IMR-90 (cell line): ENCODE data around the gene DEUP1. TPM values are rescaled to one million over a fixed set of nuclear protein-coding genes. Genes with fewer than 3 reads are reported as not detected.

Experiments
- ATAC-seq: fragments of 200-7000 bp; cut with Tn5 transposase; 2 replicates; pipeline ENCODE4 v1.9.1; 2020; ENCODE audit warnings: low read depth, mild to moderate bottlenecking, moderate library complexity
- BruUV-seq: library from RNA; stranded (reverse); fragments of 400-500 nt; replicated peaks from 2 replicates; lab custom pipeline; 2021; lab: Mats Ljungman, UMichigan
- CTCF ChIA-PET: fragments of 300-600 bp; formaldehyde crosslinking; extraction: SDS; loops from one replicate; lab custom pipeline; 2021; ENCODE audit warnings: antibody characterized with exemption; lab: Yijun Ruan, JAX
- POLR2A ChIA-PET: fragments of 300-600 bp; sonication (Branson Sonifier 250); formaldehyde crosslinking; loops from one replicate; lab custom pipeline; 2022; ENCODE audit warnings: antibody characterized with exemption; ENCODE audit not compliant: unreplicated experiment; lab: Charles Lee
- DNase-seq: peaks from one replicate; pipeline ENCODE4 v3.0.0; 2013
- H2AFZ ChIP-seq: replicated peaks from 2 replicates; pipeline ENCODE3; 2013; ENCODE audit warnings: low read length, mild to moderate bottlenecking; ENCODE audit not compliant: poor library complexity
- H2AK5ac ChIP-seq: 2 replicates; pipeline ENCODE4 v1.6.1; 2013; ENCODE audit warnings: low read depth, low read length, inconsistent platforms
- H2AK9ac ChIP-seq: replicated peaks from 2 replicates; pipeline ENCODE3; 2013; ENCODE audit warnings: mild to moderate bottlenecking, low read depth, low read length, moderate library complexity; ENCODE audit not compliant: poor library complexity
- H2BK120ac ChIP-seq: 2 replicates; pipeline ENCODE4 v1.6.1; 2013; ENCODE audit warnings: low read depth, low read length, inconsistent platforms
- H2BK15ac ChIP-seq: 3 replicates; pipeline ENCODE4 v1.6.1; 2013; ENCODE audit warnings: low read depth, low read length, inconsistent platforms
- H2BK20ac ChIP-seq: 2 replicates; pipeline ENCODE4 v1.6.1; 2013; ENCODE audit warnings: low read depth, mild to moderate bottlenecking, inconsistent platforms, low read length, moderate library complexity
- H2BK5ac ChIP-seq: 2 replicates; pipeline ENCODE4 v1.6.1; 2013; ENCODE audit warnings: mild to moderate bottlenecking, low read depth, low read length, inconsistent platforms; ENCODE audit not compliant: poor library complexity, severe bottlenecking
- H3K14ac ChIP-seq: replicated peaks from 2 replicates; pipeline ENCODE4 v1.6.1; 2013; ENCODE audit warnings: low read depth, low read length, inconsistent platforms
- H3K18ac ChIP-seq: 2 replicates; pipeline ENCODE4 v1.6.1; 2013; ENCODE audit warnings: low read depth, low read length, control low read depth
- H3K23ac ChIP-seq: 2 replicates; pipeline ENCODE4 v1.6.1; 2013; ENCODE audit warnings: low read depth, low read length, inconsistent platforms
- H3K27ac ChIP-seq: 2 replicates; pipeline ENCODE4 v1.5.1; 2013; ENCODE audit warnings: mild to moderate bottlenecking, control low read depth, low read length; ENCODE audit not compliant: insufficient read depth
- H3K27me3 ChIP-seq: 2 replicates; pipeline ENCODE4 v1.6.1; 2013; ENCODE audit warnings: low read length; ENCODE audit not compliant: control insufficient read depth, insufficient read depth
- H3K36me3 ChIP-seq: 2 replicates; pipeline ENCODE4 v1.6.1; 2013; ENCODE audit warnings: low read length, mixed read lengths; ENCODE audit not compliant: control insufficient read depth, insufficient read depth
- H3K4ac ChIP-seq: 2 replicates; pipeline ENCODE4 v1.6.1; 2013; ENCODE audit warnings: low read depth, low read length, inconsistent platforms
- H3K4me1 ChIP-seq: 2 replicates; pipeline ENCODE4 v1.6.1; 2013; ENCODE audit warnings: low read length, mixed read lengths; ENCODE audit not compliant: control insufficient read depth, insufficient read depth
- H3K4me2 ChIP-seq: 2 replicates; pipeline ENCODE4 v1.6.1; 2013; ENCODE audit warnings: low read depth, mild to moderate bottlenecking, control low read depth, low read length, moderate library complexity
- H3K4me3 ChIP-seq: 2 replicates; pipeline ENCODE4 v1.5.1; 2013; ENCODE audit warnings: low read depth, mild to moderate bottlenecking, control low read depth, low read length, moderate library complexity; ENCODE audit not compliant: insufficient read depth
- H3K56ac ChIP-seq: 2 replicates; pipeline ENCODE4 v1.6.1; 2013; ENCODE audit warnings: low read length, inconsistent platforms; ENCODE audit not compliant: insufficient read depth; ENCODE audit errors: extremely low read depth
- H3K79me1 ChIP-seq, 2 experiments: 2 replicates each; pipeline ENCODE4 v1.6.1; 2013; ENCODE audit warnings: low read length in 2 of 2, inconsistent platforms in 1 of 2, low read depth in 1 of 2
- H3K9ac ChIP-seq: 2 replicates; pipeline ENCODE4 v1.6.1; 2013; ENCODE audit warnings: low read depth, low read length, control low read depth
- H3K9me1 ChIP-seq: 2 replicates; pipeline ENCODE4 v1.6.1; 2013; ENCODE audit warnings: low read length, inconsistent platforms; ENCODE audit not compliant: insufficient read depth
- H3K9me3 ChIP-seq: 2 replicates; pipeline ENCODE4 v1.6.1; 2013; ENCODE audit warnings: low read length; ENCODE audit not compliant: control insufficient read depth, insufficient read depth
- H4K20me1 ChIP-seq: 2 replicates; pipeline ENCODE4 v1.6.1; 2013; ENCODE audit warnings: low read length, inconsistent platforms; ENCODE audit not compliant: insufficient read depth
- H4K5ac ChIP-seq: 2 replicates; pipeline ENCODE4 v1.6.1; 2013; ENCODE audit warnings: mild to moderate bottlenecking, low read depth, low read length, control low read depth
- H4K8ac ChIP-seq, 2 experiments: 2 replicates each; pipeline ENCODE4 v1.6.1; 2013; ENCODE audit warnings: low read depth in 2 of 2, low read length in 2 of 2, control low read depth in 1 of 2, inconsistent platforms in 1 of 2
- H4K91ac ChIP-seq: 2 replicates; pipeline ENCODE4 v1.6.1; 2013; ENCODE audit warnings: low read depth, low read length, inconsistent platforms; ENCODE audit not compliant: insufficient read depth
- CEBPB ChIP-seq: IDR thresholded peaks from 2 replicates; pipeline ENCODE4 v1.6.1; 2012; ENCODE audit warnings: low read depth, low read length, improper control_type of control experiment
- MAFK ChIP-seq: IDR thresholded peaks from 2 replicates; pipeline ENCODE4 v1.6.1; 2012; ENCODE audit warnings: low read depth, low read length, improper control_type of control experiment
- MAZ ChIP-seq: IDR thresholded peaks from 2 replicates; pipeline ENCODE4 v1.6.1; 2012; ENCODE audit warnings: low read depth, mild to moderate bottlenecking, low read length, improper control_type of control experiment, moderate library complexity, borderline replicate concordance
- MXI1 ChIP-seq: IDR thresholded peaks from 2 replicates; pipeline ENCODE4 v1.6.1; 2012; ENCODE audit warnings: low read depth, mild to moderate bottlenecking, low read length, moderate library complexity, borderline replicate concordance
- NFE2L2 ChIP-seq: fragments of 150-350 bp; IDR thresholded peaks from 2 replicates; pipeline ENCODE4 v1.6.1; 2016; ENCODE audit warnings: low read depth, mild to moderate bottlenecking, low read length
- RAD21 ChIP-seq: IDR thresholded peaks from 2 replicates; pipeline ENCODE4 v1.6.1; 2012; ENCODE audit warnings: low read length, improper control_type of control experiment
- RCOR1 ChIP-seq: IDR thresholded peaks from 2 replicates; pipeline ENCODE4 v1.6.1; 2012; ENCODE audit warnings: mild to moderate bottlenecking, low read length, improper control_type of control experiment; ENCODE audit not compliant: insufficient replicate concordance
- RFX5 ChIP-seq: IDR thresholded peaks from 2 replicates; pipeline ENCODE4 v1.8.0; 2012; ENCODE audit warnings: low read depth, mild to moderate bottlenecking, low read length, moderate library complexity
- SMC3 ChIP-seq: fragments of 150-350 bp; IDR thresholded peaks from 2 replicates; pipeline ENCODE4 v1.6.1; 2016; ENCODE audit warnings: low read depth, mild to moderate bottlenecking, antibody characterized with exemption, low read length, moderate library complexity
- WGBS, 2 experiments: methylation state at CpG; one replicate each; pipeline versions ENCODE4 v1.1.5 to v1.1.7; 2013; ENCODE audit warnings: missing lambda C conversion rate in 2 of 2; ENCODE audit not compliant: insufficient read length in 1 of 2; ENCODE audit errors: extremely low coverage in 2 of 2; 5-methylcytosine and 5-hydroxymethylcytosine counted together
- dilution Hi-C: fragments of 300-500 bp; cut with HindIII; formaldehyde crosslinking; loops from one replicate; pipeline ENCODE4 v1.14.3; 2018; ENCODE audit warnings: low sequenced_read_pairs; ENCODE audit not compliant: unreplicated experiment
- in situ Hi-C: fragments of 300-500 bp; cut with MboI; formaldehyde crosslinking; loops from 3 replicates; pipeline ENCODE4 v1.14.3; 2019; ENCODE audit warnings: low sequenced_read_pairs, inconsistent platforms, mixed read lengths
- intact Hi-C: fragments of 100-400 bp; cut with micrococcal nuclease; formaldehyde crosslinking; loops from 2 replicates; pipeline ENCODE4 v1.10.0; 2022
- polyA plus RNA-seq, 3 experiments: library from polyadenylated mRNA; depleted of rRNA; stranded (reverse); fragments of >200 nt; gene quantifications; 2 replicates each; pipeline ENCODE4 v1.2.3, GENCODE V29; 2012; ENCODE audit warnings: low replicate concordance in 1 of 3
- total RNA-seq: library from RNA; depleted of rRNA; stranded (reverse); fragments of >200 nt; gene quantifications from 2 replicates; pipeline ENCODE4 v1.2.3, GENCODE V29; 2012
- TF ChIP-seq, protein P1 (sequence below): fragments of 150-350 bp; IDR thresholded peaks from 2 replicates; pipeline ENCODE4 v1.6.1; 2017; ENCODE audit warnings: mild to moderate bottlenecking, antibody characterized with exemption, low read length, low read depth
- TF ChIP-seq, protein P2 (sequence below): conservative IDR thresholded peaks from 2 replicates; pipeline ENCODE4 v1.5.1; 2012; ENCODE audit warnings: mild to moderate bottlenecking, low read depth, low read length, improper control_type of control experiment

DEUP1 gene
- total and polyA plus RNA-seq, 2 of the 4 experiments (the other 2 are of a cell fraction): not detected

GRCh38 chr11:93295921-93296575 lies 34.5 kb upstream of the DEUP1 start:
- dilution Hi-C loops (no loop called here), in situ Hi-C loops (no loop called here), intact Hi-C loops (no loop called here)
- no peak overlapping the region for H2AK5ac ChIP-seq
- H3K79me1 ChIP-seq: no peaks in the 10 kb centered on the region
- no peak overlapping the region for H3K27ac ChIP-seq
- no peaks in the 10 kb centered on the region for H3K4me1 ChIP-seq
- H3K9me3 ChIP-seq: no peaks in the 10 kb centered on the region
- H3K4ac ChIP-seq: no peak overlapping the region
- TF ChIP-seq, protein P1, sequence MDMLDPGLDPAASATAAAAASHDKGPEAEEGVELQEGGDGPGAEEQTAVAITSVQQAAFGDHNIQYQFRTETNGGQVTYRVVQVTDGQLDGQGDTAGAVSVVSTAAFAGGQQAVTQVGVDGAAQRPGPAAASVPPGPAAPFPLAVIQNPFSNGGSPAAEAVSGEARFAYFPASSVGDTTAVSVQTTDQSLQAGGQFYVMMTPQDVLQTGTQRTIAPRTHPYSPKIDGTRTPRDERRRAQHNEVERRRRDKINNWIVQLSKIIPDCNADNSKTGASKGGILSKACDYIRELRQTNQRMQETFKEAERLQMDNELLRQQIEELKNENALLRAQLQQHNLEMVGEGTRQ: no peak
- TF ChIP-seq CEBPB (no peak), NFE2L2 (no peak), SMC3 (no peak), RAD21 (no peak), MXI1 (no peak), MAFK (no peak), MAZ (no peak), RFX5 (no peak), RCOR1 (no peak)
- TF ChIP-seq, protein P2, sequence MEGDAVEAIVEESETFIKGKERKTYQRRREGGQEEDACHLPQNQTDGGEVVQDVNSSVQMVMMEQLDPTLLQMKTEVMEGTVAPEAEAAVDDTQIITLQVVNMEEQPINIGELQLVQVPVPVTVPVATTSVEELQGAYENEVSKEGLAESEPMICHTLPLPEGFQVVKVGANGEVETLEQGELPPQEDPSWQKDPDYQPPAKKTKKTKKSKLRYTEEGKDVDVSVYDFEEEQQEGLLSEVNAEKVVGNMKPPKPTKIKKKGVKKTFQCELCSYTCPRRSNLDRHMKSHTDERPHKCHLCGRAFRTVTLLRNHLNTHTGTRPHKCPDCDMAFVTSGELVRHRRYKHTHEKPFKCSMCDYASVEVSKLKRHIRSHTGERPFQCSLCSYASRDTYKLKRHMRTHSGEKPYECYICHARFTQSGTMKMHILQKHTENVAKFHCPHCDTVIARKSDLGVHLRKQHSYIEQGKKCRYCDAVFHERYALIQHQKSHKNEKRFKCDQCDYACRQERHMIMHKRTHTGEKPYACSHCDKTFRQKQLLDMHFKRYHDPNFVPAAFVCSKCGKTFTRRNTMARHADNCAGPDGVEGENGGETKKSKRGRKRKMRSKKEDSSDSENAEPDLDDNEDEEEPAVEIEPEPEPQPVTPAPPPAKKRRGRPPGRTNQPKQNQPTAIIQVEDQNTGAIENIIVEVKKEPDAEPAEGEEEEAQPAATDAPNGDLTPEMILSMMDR: no peak
- no TSS peak for BruUV-seq
- ATAC-seq: no peak
- no peaks in the 10 kb centered on the region for H4K20me1 ChIP-seq
- H3K56ac ChIP-seq: no peak overlapping the region
- no peaks in the 10 kb centered on the region for H3K27me3 ChIP-seq
- H4K91ac ChIP-seq: no peak overlapping the region
- no peak overlapping the region for H3K4me3 ChIP-seq
- H4K8ac ChIP-seq: no peak overlapping the region
- H2AK9ac ChIP-seq: no peak overlapping the region
- no peaks in the 10 kb centered on the region for H3K36me3 ChIP-seq
- H3K23ac ChIP-seq: no peak overlapping the region
- no peak overlapping the region for H2AFZ ChIP-seq
- no peak overlapping the region for H2BK20ac ChIP-seq
- no peak overlapping the region for H2BK5ac ChIP-seq
- no peak overlapping the region for H3K4me2 ChIP-seq
- H3K9ac ChIP-seq: no peak overlapping the region
- no peak overlapping the region for H2BK15ac ChIP-seq
- no peak overlapping the region for H2BK120ac ChIP-seq
- CTCF ChIA-PET: interaction anchor here (1.0 kb wide), 1 partner anchor 28 kb away, joined by 3 read pairs; no protein-coding TSS in a partner anchor
- POLR2A ChIA-PET: no interaction called here
- H4K5ac ChIP-seq: no peak overlapping the region
- no CpG with 5 or more reads among the region's 4 CpGs for WGBS, 2 experiments
- no peak overlapping the region for H3K18ac ChIP-seq
- no peaks in the 10 kb centered on the region for H3K9me1 ChIP-seq
- H3K14ac ChIP-seq: no peak overlapping the region
- DNase-seq: no peak
